NCI-H460 (cell line): ENCODE data around the gene PRUNE2. TPM values are rescaled to one million over a fixed set of nuclear protein-coding genes. Genes with fewer than 3 reads are reported as not detected.
"Not testable (repeated sequence)": the region's sequence is repeated elsewhere in the genome, so short reads cannot be mapped to it uniquely, and the experiment has no call there.

Experiments used
- DNase-seq: peaks from one replicate; pipeline ENCODE4 v3.0.0-alpha.2; 2016; ENCODE audit warnings: low read depth; ENCODE audit errors: extremely low read depth
- total RNA-seq: library from RNA; depleted of rRNA; stranded (reverse); fragments of >200 nt; shearing (Covaris generic); gene quantifications from 2 replicates; pipeline ENCODE4 v1.2.3, GENCODE V29; 2014

PRUNE2 gene
- total RNA-seq, 1 experiment from 2014 or later: 0.27 TPM

- DNase-seq: no peak
Observed at GRCh38 chr9:76751001-76751400, 154.9 kb downstream of the PRUNE2 start.

DNA sequence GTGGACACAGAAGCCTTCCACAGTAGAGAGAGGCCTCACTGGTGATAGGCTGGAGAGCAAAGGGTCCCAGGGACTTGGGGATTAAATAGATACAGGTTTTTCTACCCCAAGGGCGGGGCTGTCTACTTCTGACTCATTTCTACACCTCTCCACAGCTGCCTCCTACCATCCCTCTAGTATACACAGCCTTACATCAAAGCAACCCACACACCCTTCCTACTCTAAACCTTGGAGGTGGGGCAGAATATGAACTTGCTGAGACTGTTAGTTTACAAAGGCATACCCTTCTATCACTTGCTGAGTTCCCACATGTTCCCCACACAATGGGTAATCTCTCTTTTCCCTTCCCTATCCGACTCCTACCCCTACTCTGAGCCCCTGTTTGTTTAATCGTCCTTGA is 161.6 kb downstream of the PRUNE2 start:
- DNase-seq: no peak

- DNase-seq: no peak
Observed at GRCh38 chr9:76743931-76744330, 162.0 kb downstream of the PRUNE2 start.

- not testable (repeated sequence) for DNase-seq
Observed at GRCh38 chr9:76742890-76743289, 163.0 kb downstream of the PRUNE2 start.

- DNase-seq: no peak
Observed at GRCh38 chr9:76741524-76741923, 164.4 kb downstream of the PRUNE2 start.

- DNase-seq: no peak
Observed at GRCh38 chr9:76738402-76738801, 167.5 kb downstream of the PRUNE2 start.

- DNase-seq: no peak
Observed at GRCh38 chr9:76737154-76737902, 168.6 kb downstream of the PRUNE2 start.

- DNase-seq: no peak
Observed at GRCh38 chr9:76734716-76735115, 171.2 kb downstream of the PRUNE2 start.

- no peak for DNase-seq
Observed at GRCh38 chr9:76733096-76733495, 172.8 kb downstream of the PRUNE2 start.

GRCh38 chr9:76732341-76732958 is 173.5 kb downstream of the PRUNE2 start:
- no peak for DNase-seq

DNA sequence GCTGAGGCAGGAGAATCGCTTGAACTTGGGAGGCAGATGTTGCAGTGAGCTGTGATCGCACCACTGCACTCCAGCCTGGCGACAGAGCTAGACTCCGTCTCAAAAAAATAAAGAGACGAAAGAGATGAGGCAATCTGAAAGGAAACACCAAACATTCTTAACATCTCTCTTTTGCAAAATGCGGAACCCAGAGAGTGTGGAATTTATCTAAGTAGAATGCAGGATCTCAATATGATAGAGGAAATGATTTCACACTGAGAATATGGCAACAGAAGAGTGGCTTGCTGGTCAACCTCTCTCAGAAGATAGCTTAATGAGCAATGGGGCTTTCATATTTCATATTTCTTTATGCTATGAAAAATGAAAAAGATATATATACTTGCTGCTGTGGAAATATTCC is 175.1 kb downstream of the PRUNE2 start:
- DNase-seq: no peak

DNA sequence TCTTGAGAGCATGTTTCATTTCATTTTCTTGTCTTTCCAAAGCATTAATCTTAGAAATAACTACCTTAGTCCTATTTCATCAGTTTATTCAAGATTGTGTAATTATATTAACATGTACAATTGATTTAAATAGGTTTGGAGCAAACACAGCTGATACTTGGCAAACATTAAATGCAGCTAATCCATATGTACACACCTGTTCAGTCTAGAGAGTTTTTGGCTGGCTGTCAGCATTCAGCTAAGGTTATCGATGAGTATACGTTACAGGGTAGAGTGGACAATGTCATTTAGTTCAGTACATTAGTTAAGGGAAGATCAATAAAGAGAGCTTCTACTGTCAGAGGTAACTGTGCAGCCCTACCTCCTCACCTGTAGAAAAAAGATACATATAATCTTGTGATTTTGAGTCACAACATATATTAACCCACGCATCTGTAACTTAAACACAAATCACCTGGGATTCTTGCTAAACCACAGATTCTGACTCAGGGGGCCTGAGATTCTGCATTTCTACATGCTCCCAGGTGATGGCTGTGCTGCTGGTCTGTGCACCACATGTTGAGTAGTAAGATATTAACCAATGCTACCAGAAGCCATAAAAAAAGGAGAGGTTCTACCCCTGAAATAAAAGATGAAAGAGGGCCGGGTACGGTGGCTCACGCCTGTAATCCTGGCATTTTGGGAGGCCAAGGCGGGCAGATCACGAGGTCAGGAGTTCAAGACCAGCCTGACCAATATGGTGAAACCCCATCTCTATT is 175.8 kb downstream of the PRUNE2 start:
- no peak for DNase-seq

GRCh38 chr9:76729116-76729515 is 176.8 kb downstream of the PRUNE2 start:
- no peak for DNase-seq

DNA sequence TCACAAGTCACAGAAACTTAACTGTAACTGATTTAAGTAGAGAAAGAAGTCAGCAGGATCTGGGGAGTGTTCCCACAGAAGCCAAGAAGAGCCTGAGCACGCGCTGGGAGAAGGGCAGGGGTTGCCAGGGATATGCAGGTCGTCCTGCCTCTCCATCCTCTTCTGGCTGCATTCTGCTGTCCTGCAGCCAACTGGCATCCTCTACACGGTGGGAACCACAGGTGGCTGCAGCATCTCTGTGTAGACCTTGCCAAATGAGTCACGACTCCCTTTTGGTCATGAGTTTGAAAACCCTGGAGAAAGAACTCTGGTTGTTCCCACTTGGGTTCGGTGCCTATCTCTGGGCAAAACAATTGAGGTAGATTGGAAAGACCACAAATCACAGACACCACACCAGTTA is 180.0 kb downstream of the PRUNE2 start:
- no peak for DNase-seq

DNA sequence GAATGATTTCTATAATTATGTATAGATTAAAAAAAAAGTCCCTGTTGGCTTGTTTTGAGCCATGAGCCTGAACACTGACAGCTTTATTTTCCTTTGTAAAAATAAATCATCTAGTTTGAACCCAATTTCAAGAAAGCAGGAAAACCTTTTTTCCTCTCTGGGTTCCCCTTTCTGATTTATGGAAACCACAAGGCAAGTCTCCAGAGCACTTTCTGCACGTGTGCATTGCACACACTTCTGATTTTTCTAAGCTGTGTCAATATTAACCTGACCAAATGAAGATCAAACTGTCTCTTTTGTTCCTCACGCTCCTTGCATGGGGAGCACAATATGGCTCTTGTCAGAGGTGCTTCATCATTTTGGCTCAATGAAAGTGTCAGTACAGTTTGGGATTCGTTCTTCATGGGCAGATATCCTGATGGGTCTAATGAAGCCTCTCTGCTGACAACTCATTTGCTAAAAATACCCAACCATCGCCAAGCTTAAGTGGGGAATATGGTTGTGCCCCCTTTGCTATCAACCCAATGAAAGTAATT is 180.8 kb downstream of the PRUNE2 start:
- DNase-seq: no peak

DNA sequence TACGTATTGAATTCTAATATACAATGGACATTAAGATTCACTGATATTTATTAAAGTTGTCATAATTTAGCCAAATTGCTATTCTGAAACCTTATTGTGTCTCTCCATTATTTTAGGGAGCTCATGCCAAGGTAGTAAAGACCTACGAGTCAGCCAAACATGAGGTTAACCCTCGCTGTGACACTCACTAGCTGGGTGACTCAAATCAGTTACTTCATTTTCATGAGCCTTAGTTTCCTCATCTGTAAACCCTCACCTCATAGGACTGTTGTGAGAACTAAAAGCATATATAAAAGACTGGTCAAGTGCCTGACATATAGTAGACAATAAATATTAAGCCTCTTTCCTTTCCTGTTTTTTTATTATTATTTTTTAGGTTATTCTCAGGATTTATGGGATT is 185.7 kb downstream of the PRUNE2 start:
- no peak for DNase-seq

GRCh38 chr9:76718166-76718565 is 187.7 kb downstream of the PRUNE2 start:
- DNase-seq: no peak

DNA sequence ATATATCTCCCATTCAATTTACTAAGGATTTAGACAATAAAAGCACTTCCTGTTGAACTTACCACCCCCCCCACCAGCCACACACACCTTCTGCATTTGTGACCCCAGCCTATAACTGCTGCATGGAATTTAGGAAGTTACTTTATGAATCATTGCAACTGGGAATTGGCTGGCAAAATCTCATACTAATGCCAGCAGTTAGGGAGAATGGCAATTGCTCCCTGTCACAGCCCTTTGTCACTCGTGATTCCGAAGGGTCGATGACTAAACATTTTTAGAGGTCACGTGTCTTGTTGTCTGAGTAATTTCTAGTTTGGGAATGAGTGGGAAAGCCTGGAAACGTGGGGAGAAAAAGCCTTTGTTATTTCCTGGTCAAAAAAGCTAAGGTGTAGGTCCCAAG is 188.3 kb downstream of the PRUNE2 start:
- no peak for DNase-seq

DNA sequence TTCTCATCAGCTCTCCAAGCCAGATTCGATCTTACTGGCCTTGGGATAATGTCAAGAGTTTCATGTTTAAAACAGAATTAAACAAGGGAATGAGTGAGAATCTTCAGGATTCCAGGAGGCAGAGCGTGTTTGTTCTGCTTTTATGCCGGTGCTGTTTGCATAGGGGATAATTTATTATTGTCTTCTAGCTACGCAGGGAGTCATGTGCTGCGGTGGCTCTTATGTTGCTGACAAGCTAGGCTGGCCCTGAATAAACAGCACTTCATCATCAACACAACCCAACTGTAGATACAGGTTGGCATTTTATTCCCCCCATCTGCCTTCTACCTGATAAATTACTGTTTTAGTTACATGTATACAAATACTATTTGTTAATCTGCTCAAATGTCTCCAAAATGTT is 188.7 kb downstream of the PRUNE2 start:
- no peak for DNase-seq

DNA sequence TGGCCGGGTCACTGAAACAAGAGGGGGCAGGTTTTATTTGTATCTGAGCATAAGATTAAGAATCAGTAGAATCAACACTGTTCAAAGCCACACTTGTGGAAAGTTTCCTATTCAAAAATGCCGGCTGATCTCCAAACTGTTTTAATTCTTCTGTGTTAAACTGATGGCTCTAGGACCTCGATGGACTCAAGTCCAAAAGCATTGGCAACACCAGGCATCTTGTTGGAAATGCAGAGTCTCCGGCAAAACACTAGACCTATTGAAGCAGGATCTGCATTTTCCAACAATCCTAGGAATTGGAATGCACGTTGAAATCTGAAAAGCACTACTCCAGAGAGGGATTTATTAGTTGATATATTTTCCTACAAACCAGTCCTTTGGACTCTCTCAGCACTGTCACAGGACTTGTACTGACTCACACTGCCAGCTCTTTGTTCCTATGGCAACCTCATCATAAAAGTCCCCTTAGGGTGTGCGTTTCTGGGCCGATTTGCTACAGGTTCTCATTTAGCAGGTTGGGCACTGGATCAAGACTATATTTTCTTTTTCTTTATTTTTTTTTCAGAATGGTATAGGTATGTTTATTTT is 189.7 kb downstream of the PRUNE2 start:
- DNase-seq: no peak

DNA sequence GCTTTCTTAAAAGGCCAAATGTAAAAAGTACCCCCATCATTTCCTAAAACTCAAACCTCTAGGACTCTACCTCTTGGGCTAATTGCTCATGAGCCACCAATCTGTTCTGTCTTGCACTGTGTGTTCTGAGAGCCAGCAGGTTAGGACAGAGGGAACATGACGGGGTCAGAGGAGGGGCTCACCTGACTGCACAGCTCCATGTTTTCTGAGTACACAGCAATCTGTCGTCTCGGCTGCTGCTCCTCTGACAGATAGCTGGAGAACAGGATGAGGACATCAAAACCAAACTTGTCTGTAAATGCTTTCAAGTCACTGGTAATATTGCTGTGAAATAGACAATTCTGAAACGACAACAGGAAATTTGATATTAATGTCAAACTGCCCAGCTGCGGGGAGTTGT is 192.5 kb downstream of the PRUNE2 start:
- DNase-seq: no peak
